A673 (cell line): ENCODE measurements around the gene SLIT3. TPM values are rescaled to one million over a fixed set of nuclear protein-coding genes. Genes with fewer than 3 reads are reported as not detected.
A peak's percentile ranks its signal among the peaks of the same experiment; 100 is the strongest.

Experiments used
- BruUV-seq: library from RNA; stranded (reverse); fragments of 400-500 nt; replicated peaks from 2 replicates; lab custom pipeline; 2021; lab: Mats Ljungman, UMichigan
- CTCF ChIA-PET: fragments of 300-600 bp; sonication (Branson Sonifier 250); formaldehyde crosslinking; loops from one replicate; lab custom pipeline; 2022; ENCODE audit warnings: antibody characterized with exemption; lab: Charles Lee
- POLR2A ChIA-PET: fragments of 300-600 bp; sonication (Branson Sonifier 250); formaldehyde crosslinking; loops from one replicate; lab custom pipeline; 2022; ENCODE audit warnings: antibody characterized with exemption; ENCODE audit not compliant: low non-redundant PET; lab: Charles Lee
- DNase-seq: peaks from one replicate; pipeline ENCODE4 v3.0.0-alpha.2; 2015; ENCODE audit warnings: low spot score
- H3K27ac ChIP-seq: fragments of 200-600 bp; sonication (generic); 2 replicates; pipeline ENCODE4 v1.5.1; 2016; ENCODE audit warnings: mixed run types, low read depth, mild to moderate bottlenecking, mixed read lengths, antibody characterized with exemption, low read length; ENCODE audit not compliant: poor library complexity, severe bottlenecking
- H3K27me3 ChIP-seq: fragments of 200-600 bp; sonication (generic); replicated peaks from 2 replicates; pipeline ENCODE4 v1.6.1; 2017; ENCODE audit warnings: mixed run types, low read depth, mild to moderate bottlenecking, mixed read lengths, antibody characterized with exemption, low read length; ENCODE audit not compliant: insufficient read depth, poor library complexity
- H3K36me3 ChIP-seq: fragments of 200-600 bp; sonication (generic); 2 replicates; pipeline ENCODE4 v1.6.1; 2016; ENCODE audit warnings: mixed run types, mild to moderate bottlenecking, mixed read lengths, antibody characterized with exemption, low read length; ENCODE audit not compliant: insufficient read depth, poor library complexity, severe bottlenecking
- H3K4me1 ChIP-seq: fragments of 200-600 bp; sonication (generic); 2 replicates; pipeline ENCODE4 v1.6.1; 2017; ENCODE audit warnings: mixed run types, mild to moderate bottlenecking, mixed read lengths, antibody characterized with exemption, low read length; ENCODE audit not compliant: insufficient read depth, poor library complexity, severe bottlenecking
- H3K4me3 ChIP-seq: fragments of 200-600 bp; sonication (generic); 2 replicates; pipeline ENCODE4 v1.5.1; 2016; ENCODE audit warnings: low read depth, mixed run types, mild to moderate bottlenecking, mixed read lengths, low read length; ENCODE audit not compliant: poor library complexity, severe bottlenecking
- H3K9me3 ChIP-seq: fragments of 200-600 bp; sonication (generic); 2 replicates; pipeline ENCODE4 v1.6.1; 2016; ENCODE audit warnings: mixed run types, low read depth, mild to moderate bottlenecking, mixed read lengths, antibody characterized with exemption, low read length; ENCODE audit not compliant: poor library complexity, severe bottlenecking
- CTCF ChIP-seq: fragments of 300-800, 200-600 bp; sonication (generic); conservative IDR thresholded peaks from 2 replicates; pipeline ENCODE4 v1.5.1; 2017; ENCODE audit warnings: low read depth, mild to moderate bottlenecking, antibody characterized with exemption, low read length, moderate library complexity, mixed read lengths
- EZH2 ChIP-seq: fragments of 200-600 bp; sonication (generic); IDR thresholded peaks from 2 replicates; pipeline ENCODE4 v1.6.1; 2017; ENCODE audit warnings: borderline replicate concordance, low read depth, mild to moderate bottlenecking, mixed read lengths, antibody characterized with exemption, low read length; ENCODE audit not compliant: poor library complexity, severe bottlenecking
- intact Hi-C: fragments of 100-400 bp; cut with micrococcal nuclease; formaldehyde crosslinking; loops from one replicate; pipeline ENCODE4 v1.10.0; 2022; ENCODE audit not compliant: unreplicated experiment
- total RNA-seq: library from RNA; stranded (reverse); gene quantifications from 2 replicates; pipeline ENCODE4 v1.2.3, GENCODE V29; 2021

Gene SLIT3
- total RNA-seq, 1 experiment from 2014 or later, result not detected

DNA sequence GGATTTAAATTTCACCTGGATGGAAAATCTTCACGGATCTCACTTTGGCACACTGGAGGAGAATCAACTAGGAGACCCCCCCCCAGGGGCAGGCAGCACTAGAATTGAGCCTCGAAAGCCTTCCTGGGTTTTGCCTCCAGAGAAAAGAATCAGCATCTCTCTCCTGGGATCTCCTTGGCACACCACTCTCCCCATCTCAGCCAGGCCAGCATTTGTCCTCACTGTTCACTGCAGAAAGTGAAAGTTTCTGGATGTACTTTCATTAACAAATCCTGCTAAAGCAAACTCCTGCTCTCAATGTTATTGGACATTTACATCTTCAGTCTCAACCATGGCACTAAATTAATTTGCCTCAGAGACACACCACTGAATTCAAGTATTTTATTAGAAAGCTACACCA lies 312.2 kb downstream of the SLIT3 start:
- ChIA-PET CTCF (no interaction called here), POLR2A (no interaction called here)
- Histone ChIP-seq H3K9me3 (no peaks in the 10 kb centered on the region), H3K36me3 (no peaks in the 10 kb centered on the region), H3K27me3 (peaks cover 42% of the 10 kb centered on the region), H3K4me1 (no peaks in the 10 kb centered on the region), H3K4me3 (no peak overlapping the region), H3K27ac (no peak overlapping the region)
- DNase-seq, result no peak
- TF ChIP-seq EZH2 (no peak), CTCF (no peak)
- intact Hi-C loops, result loop anchor here (5.0 to 10.0 kb wide), 2 partner anchors 556 to 1229 kb away; no protein-coding TSS in a partner anchor
- no TSS peak for BruUV-seq

GRCh38 chr5:168987543-168988300 lies 313.2 kb downstream of the SLIT3 start:
- no TSS peak for BruUV-seq
- no peaks in the 10 kb centered on the region for H3K36me3 ChIP-seq
- CTCF ChIA-PET, result interaction anchor here (0.6 to 1.1 kb wide), 4 partner anchors 53 to 1229 kb away, joined by 3 to 5 read pairs (median 3); no protein-coding TSS in a partner anchor
- H3K9me3 ChIP-seq, result no peaks in the 10 kb centered on the region
- H3K4me1 ChIP-seq, result no peaks in the 10 kb centered on the region
- intact Hi-C loops, result loop anchor here (2.0 to 10.0 kb wide), 4 partner anchors 315 to 1230 kb away; no protein-coding TSS in a partner anchor
- peaks cover 47% of the 10 kb centered on the region for H3K27me3 ChIP-seq
- DNase-seq, result peak; percentile 61
- H3K27ac ChIP-seq, result no peak overlapping the region
- H3K4me3 ChIP-seq, result no peak overlapping the region
- POLR2A ChIA-PET, result no interaction called here
- TF ChIP-seq CTCF (peak; percentile 85), EZH2 (no peak)

DNA sequence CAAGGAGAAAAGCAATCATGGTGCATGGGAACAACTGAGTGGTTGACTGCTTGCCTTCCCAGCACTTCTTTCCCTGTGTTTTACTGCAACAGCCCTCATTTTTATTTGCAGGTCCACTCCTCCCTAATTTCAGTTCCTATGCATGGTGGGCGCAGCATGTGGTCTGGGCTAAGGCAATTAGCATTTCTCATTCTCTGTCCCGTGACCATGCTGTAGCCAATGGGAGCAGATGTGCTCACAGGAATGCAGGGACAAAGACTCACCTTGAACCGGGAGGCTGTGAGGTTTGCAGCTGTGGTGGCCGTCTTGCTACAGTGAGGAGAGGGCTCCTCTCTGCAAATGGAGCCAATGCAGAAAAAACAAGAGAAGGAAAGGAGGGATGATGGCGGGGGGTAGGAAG lies 315.5 kb downstream of the SLIT3 start:
- no peak overlapping the region for H3K27ac ChIP-seq
- TF ChIP-seq CTCF (no peak), EZH2 (no peak)
- H3K9me3 ChIP-seq, result no peaks in the 10 kb centered on the region
- DNase-seq, result no peak
- ChIA-PET CTCF (no interaction called here), POLR2A (no interaction called here)
- no peaks in the 10 kb centered on the region for H3K36me3 ChIP-seq
- peaks cover 42% of the 10 kb centered on the region for H3K27me3 ChIP-seq
- H3K4me1 ChIP-seq, result no peaks in the 10 kb centered on the region
- intact Hi-C loops, result loop anchor here (5.0 to 10.0 kb wide), 2 partner anchors 559 to 1232 kb away; no protein-coding TSS in a partner anchor
- BruUV-seq, result no TSS peak
- no peak overlapping the region for H3K4me3 ChIP-seq
